ENCODE measurements around the gene NT5DC2. TPM values are rescaled to one million over a fixed set of nuclear protein-coding genes. Genes with fewer than 3 reads are reported as not detected.

The NT5DC2 gene
- total RNA-seq, 1 donor from 2014 or later = 192 TPM

DNA sequence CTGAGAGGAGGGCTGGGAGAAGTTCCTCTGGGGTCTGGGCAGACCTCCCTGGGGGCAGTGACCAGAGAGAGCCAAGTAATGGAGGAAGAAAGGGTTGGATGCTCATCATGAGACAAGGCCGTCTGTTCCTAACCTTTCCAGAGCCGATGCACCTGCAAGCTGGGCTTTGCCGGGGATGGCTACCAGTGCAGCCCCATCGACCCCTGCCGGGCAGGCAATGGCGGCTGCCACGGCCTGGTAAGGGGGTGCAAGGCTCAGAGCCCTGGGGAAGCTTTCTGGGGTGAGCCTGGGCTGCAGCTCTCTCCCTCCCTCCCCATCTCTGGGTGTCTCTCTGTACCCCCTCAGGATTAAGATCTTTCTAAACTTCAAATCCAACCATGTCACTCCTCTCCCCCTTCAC lies 22.1 kb downstream of the NT5DC2 start:
- Histone ChIP-seq H3K4me3 (ENCODE audit: low read depth, low read length) (no peak overlapping the region), H3K36me3 (ENCODE audit: control insufficient read depth, insufficient read depth, low read length) (no peaks in the 10 kb centered on the region), H3K27me3 (ENCODE audit: control insufficient read depth, insufficient read depth, low read length) (peaks cover 16% of the 10 kb centered on the region)
- no peak for TF ChIP-seq CTCF (IDR thresholded peaks at IDR 0.05; ENCODE audit: insufficient read depth, low read length, poor library complexity, severe bottlenecking)
- DNase-seq (ENCODE audit: low read depth) = no peak

GRCh38 chr3:52509753-52510328 lies 23.8 kb downstream of the NT5DC2 start:
- DNase-seq (ENCODE audit: low read depth) = no peak
- peaks cover 12% of the 10 kb centered on the region for H3K27me3 ChIP-seq (ENCODE audit: control insufficient read depth, insufficient read depth, low read length)
- no peak overlapping the region for H3K4me3 ChIP-seq (ENCODE audit: low read depth, low read length)
- no peak for TF ChIP-seq CTCF (IDR thresholded peaks at IDR 0.05; ENCODE audit: insufficient read depth, low read length, poor library complexity, severe bottlenecking)
- H3K36me3 ChIP-seq (ENCODE audit: control insufficient read depth, insufficient read depth, low read length) = no peaks in the 10 kb centered on the region

DNA sequence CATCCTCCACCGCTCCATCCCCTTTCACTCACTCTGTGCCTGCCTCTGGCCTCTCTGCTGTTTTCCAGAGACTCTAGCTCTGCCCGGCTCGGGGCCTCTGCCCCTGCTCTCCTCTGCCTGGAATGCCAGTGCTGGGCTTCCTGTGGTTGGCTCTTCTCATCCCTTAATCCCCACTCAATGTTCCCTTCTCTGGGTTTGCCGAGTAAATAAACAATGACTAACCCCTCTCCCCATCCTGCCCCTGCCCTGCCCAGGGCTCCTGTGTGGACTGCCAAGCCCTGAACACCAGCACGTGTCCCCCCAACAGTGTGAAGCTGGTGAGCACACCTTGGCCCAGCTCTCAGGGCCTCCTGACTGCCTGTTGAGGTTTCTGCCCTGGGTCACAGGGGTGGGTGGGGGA lies 26.3 kb downstream of the NT5DC2 start:
- H3K4me3 ChIP-seq (ENCODE audit: low read depth, low read length) = no peak overlapping the region
- DNase-seq (ENCODE audit: low read depth) = no peak
- H3K36me3 ChIP-seq (ENCODE audit: control insufficient read depth, insufficient read depth, low read length) = no peaks in the 10 kb centered on the region
- TF ChIP-seq CTCF (IDR thresholded peaks at IDR 0.05; ENCODE audit: insufficient read depth, low read length, poor library complexity, severe bottlenecking) = no peak
- H3K27me3 ChIP-seq (ENCODE audit: control insufficient read depth, insufficient read depth, low read length) = peaks cover 7% of the 10 kb centered on the region

DNA sequence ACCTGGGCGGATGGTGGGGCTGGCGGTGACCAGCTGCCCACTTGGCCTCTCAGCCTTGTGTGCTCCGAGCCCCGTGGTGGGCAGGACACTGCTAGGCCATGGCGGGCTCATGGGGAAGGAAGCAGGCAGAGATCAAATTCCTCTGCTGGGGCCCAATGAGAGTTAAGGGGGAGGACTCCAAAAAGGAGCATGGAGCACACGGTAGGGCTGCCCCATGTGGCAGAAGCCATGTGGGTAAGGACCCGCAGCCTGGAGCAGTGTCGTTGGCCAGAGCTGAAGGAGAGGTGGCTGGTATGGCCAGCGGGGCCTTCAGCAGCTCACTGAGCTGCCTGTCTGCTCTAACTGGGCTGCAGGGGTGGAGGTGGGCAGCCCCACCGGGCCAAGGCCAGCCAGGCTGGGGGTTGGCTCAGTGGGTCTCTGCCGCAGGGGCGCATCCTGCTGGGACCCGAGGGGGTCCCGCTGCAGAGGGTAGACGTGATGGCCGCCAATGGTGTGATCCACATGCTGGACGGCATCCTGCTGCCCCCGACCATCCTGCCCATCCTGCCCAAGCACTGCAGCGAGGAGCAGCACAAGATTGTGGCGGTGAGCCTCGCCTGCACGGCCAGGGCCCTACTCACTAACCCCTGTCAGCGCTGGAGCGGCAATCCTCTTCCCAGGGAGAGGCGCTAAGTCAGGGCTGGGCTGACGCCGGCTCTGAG lies 27.2 kb downstream of the NT5DC2 start:
- Histone ChIP-seq H3K36me3 (ENCODE audit: control insufficient read depth, insufficient read depth, low read length) (no peaks in the 10 kb centered on the region), H3K27me3 (ENCODE audit: control insufficient read depth, insufficient read depth, low read length) (no peaks in the 10 kb centered on the region), H3K4me3 (ENCODE audit: low read depth, low read length) (no peak overlapping the region)
- TF ChIP-seq CTCF (IDR thresholded peaks at IDR 0.05; ENCODE audit: insufficient read depth, low read length, poor library complexity, severe bottlenecking) = no peak
- no peak for DNase-seq (ENCODE audit: low read depth)

GRCh38 chr3:52504977-52505376 lies 28.7 kb downstream of the NT5DC2 start:
- no peak overlapping the region for H3K4me3 ChIP-seq (ENCODE audit: low read depth, low read length)
- DNase-seq (ENCODE audit: low read depth) = no peak
- no peaks in the 10 kb centered on the region for H3K27me3 ChIP-seq (ENCODE audit: control insufficient read depth, insufficient read depth, low read length)
- no peaks in the 10 kb centered on the region for H3K36me3 ChIP-seq (ENCODE audit: control insufficient read depth, insufficient read depth, low read length)
- TF ChIP-seq CTCF (IDR thresholded peaks at IDR 0.05; ENCODE audit: insufficient read depth, low read length, poor library complexity, severe bottlenecking) = no peak
